ENCODE results near the gene ATP6V1C2.

ATP6V1C2 gene

GRCh38 chr2:10733980-10734379 is 12.6 kb downstream of the ATP6V1C2 start:
- no peak for DNase-seq

DNA sequence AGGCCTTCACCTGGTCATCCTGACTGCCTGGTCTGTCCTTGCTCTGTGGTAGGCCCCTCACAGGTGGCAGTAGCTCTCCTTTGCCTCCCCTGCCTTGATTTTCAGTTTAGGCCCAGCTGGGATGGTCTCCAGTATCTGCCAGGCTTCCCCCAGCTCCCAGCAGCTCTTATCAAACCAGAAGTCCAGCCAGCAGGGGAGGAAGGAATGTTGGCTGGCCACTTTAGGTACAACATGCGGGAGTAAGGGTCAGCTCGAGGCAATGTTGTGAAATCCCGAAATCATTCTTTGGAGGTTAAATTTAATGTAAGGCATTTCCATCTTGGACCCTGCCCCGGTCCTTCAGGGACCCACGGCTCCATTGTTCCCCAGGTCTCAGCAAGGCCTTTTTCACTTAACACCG is 16.8 kb downstream of the ATP6V1C2 start:
- DNase-seq, result no peak

DNA sequence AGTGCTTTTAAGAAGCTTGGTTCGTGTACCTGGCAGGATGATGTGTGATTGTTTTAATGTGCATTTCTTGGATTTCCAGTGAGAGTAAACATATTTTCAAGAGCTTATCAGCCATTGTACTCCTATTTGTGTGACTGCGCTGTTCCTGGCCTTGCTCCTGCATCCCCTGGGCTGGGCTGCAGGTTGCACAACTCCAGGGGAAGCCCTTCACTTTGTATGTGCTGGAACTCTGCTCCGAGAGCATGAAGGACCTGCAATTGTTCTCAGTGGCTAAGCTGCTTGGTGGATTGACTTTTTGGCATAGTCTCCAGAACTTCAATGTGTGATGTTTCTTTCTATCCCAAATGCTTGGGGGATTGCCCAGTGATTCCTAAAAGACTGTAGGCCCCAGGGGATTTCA is 18.8 kb downstream of the ATP6V1C2 start:
- no peak for DNase-seq

- no peak for DNase-seq
Observed at GRCh38 chr2:10741139-10741538, 19.7 kb downstream of the ATP6V1C2 start.

DNA sequence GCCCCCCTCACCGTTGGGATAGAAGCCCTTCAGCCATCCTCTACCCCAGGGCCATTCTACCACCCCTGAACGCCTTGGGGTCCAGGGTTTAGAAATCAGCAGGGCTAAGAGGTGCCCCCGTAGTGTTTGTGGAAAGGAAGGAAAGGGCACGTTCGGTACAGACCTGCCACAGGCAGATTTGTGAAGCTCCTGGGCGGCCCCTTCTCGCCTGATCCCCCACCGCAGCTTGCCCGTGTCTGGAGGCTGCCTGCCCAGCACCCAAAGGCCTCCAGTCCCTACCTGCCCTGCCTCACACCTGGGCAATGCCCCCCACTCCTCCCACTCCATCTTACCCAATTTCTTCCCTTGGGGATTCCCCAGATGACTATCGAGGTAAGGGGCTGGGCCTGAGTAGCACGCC is 21.2 kb downstream of the ATP6V1C2 start:
- DNase-seq, result no peak

DNA sequence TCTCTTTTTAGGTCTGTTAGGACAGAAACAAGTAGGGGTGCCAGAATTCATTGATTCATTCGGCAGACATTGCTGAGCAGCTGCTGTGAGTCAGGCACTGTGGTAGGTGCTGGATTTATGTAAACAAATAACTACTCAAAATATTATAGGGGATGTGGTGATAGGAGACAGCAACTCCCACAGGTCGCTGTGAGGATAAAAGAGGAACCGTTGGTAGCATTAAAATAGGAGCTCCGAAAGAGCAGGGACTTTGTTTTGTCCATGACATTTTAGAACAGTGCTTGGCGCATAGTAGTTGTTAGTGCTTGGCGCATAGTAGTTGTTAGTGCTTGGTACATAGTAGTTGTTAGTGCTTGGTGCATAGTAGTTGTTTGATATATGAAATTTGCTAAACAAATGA is 29.2 kb downstream of the ATP6V1C2 start:
- no peak for DNase-seq

DNA sequence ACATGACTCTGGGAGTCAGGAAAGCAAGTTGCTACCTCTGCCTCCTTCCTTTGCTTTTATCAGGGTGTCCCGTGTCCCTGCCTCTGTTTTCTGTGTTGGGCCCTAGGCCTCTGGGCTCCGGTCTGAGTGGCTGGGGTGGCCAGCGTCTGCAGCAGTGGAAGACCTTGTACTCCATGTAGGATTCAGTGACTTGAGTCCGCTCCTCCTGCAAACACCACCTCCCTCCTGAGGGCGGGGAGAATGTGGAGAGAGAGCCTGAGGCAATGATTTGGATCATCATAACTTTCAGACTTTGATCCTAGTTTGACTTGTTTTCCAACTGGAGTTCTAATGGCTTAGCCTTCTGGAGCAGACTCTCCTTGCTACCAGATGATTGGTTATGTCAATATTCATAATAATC is 30.8 kb downstream of the ATP6V1C2 start:
- no peak for DNase-seq

DNA sequence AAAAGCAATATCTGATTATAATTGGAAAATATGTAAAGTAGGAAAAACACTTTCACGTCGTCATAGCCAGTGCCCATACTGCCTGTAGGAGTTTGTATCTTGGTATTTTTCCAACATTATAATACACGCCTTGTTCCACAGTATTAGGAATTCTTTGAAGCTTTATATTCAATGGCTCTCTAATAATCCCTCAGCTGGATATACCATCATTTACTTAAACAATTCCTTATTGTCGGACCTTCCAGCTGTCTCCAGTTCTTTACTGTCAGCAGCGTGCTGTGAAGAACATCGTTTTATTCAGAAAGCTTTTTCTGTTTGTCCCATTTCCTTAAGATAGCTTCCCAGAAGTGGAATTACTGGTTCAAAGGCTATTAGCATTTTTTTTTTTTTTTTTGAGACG is 31.7 kb downstream of the ATP6V1C2 start:
- DNase-seq, result no peak

DNA sequence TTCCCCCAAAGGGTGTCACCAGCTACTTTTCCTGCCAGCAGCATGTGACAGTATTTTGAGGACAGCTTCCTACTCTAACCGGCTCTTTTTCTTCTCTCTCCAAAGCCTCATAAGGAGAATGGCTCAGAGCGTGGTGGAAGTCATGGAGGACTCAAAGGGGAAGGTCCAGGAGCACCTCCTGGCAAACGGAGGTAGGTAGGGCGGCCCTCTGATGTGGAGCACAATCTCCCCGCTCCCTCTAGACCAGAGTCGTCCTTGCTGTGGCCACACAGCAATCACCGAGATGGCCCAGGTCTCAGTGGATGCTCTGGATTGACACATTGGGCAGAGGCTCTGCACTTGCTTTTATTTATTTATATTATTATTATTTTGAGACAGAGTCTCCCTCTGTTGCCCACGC is 32.4 kb downstream of the ATP6V1C2 start:
- DNase-seq, result no peak

- no peak for DNase-seq
Observed at GRCh38 chr2:10755621-10756020, 34.2 kb downstream of the ATP6V1C2 start.

GRCh38 chr2:10757814-10758286 is 36.4 kb downstream of the ATP6V1C2 start:
- DNase-seq, result no peak

DNA sequence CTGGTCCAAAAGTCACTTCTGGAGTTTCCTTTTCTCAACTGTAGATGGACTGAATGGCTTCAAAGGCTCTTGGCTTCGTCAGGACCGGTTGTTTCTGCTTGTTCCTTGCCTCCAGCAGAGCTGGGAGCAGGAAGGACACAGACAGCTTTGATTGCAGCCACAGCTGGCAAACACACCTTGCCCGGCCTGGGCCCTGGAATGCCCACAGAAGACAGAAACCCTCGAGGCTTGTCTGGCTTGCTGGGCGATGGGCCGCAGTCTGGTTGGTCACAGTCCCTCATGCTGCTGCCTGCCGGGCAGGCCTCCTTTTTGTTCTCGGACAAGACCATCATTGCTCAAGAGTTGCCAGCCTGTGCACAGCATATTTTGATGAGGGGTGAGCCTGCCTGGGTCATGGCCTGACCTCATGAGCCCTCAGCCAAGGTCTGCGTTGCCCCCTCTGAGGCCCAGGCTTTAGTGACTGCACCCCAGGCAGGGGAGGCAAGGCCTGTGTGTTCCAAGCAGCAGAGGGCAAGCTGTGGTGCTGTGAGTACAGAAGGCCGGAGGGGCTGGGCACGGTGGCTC is 37.8 kb downstream of the ATP6V1C2 start:
- DNase-seq, result no peak

- DNase-seq, result no peak
Observed at GRCh38 chr2:10760794-10761504, 39.5 kb downstream of the ATP6V1C2 start.

- DNase-seq, result no peak
Observed at GRCh38 chr2:10761591-10761990, 40.2 kb downstream of the ATP6V1C2 start.

GRCh38 chr2:10762651-10763460 is 41.4 kb downstream of the ATP6V1C2 start:
- no peak for DNase-seq

GRCh38 chr2:10763461-10763800 is 42.0 kb downstream of the ATP6V1C2 start:
- no peak for DNase-seq

DNA sequence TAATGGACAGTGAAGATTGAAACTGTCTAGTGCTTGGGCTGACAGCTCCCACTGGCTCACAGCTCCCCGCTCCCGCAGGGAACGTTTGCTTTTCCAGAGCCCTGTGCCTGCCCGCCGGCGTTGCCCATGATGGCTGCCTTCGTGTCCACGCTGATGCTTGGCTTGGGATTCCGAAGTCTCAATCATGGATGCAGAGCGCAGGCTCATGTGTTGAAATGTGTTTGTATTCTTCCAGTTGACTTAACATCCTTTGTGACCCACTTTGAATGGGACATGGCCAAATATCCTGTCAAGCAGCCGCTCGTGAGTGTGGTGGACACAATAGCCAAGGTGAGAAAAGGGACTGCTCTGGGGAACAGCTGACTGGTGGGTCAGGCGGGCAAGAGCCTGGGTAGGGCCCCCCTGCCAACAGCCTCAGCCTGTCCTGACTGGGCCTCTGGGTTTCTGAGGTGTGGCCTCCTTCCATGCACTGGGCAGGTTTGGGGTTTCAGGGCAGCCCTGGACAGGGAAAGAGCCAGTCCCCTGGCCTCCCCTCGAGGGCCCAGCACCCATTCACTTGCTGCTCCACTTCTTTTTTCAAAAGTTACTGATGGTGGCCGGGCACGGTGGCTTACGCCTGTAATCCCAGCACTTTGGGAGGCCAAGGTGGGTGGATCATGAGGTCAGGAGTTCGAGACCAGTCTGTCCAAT is 42.8 kb downstream of the ATP6V1C2 start:
- no peak for DNase-seq

- DNase-seq, result no peak
Observed at GRCh38 chr2:10764896-10765295, 43.5 kb downstream of the ATP6V1C2 start.

DNA sequence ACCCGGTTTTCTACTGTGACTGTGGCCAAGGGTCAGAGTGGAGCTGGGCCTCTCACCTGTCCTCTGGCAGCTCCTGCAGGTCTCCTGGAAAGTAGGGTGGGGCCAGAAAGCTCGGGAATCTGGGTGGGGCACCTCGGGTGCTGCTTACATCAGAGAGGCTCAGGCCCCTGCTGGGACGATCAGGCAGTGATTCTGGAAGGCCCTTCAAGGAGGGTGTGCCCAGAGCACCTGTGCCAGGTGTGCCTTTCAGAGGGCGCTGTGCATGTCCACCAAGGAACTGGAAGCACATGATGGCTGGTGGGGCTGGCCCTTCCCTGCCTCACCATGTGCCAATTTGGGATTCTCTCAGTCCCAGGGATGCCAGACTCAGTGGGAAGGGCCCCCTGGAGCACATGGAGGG is 44.0 kb downstream of the ATP6V1C2 start:
- DNase-seq, result no peak

GRCh38 chr2:10765914-10766313 is 44.5 kb downstream of the ATP6V1C2 start:
- no peak for DNase-seq

- no peak for DNase-seq
Observed at GRCh38 chr2:10768063-10768507, 46.7 kb downstream of the ATP6V1C2 start.

DNA sequence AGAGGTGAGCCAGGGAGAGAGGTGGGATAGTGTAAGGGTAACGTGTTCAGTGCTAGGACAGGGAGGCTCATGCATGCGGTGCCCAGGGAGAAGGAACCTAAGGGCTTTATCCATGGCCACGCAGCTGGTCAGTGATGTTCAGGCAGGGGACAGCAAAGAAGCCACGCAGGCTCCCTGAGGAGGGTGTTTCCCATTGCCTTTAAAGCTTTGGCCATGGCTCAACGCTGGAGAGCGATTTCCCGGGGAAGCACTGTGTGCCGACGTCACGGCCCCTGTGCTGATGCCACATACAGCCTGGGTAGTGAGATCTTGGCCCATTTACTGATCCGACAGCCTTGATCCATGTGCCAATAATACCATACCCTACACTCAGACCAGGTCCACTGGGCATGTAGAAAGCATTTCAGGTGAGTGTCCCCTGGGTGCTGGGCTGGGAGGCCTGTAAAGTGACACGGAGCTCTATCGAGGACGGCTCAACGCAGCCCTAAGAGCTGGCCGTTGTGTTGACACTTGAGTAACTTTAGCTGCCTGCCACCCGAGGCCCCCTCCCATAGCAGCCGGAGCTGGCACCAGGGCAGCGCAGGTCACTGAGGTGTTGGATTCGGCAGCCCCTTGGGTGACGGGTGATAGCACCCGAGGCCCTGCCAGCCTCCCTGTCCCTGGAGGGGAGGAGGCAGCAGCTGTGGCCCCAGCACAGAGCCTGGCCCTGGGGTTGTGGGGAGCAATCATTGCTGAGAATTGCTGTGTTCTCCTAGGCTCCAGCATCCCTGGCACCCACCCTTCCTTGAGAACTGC is 49.7 kb downstream of the ATP6V1C2 start:
- no peak for DNase-seq

- no peak for DNase-seq
Observed at GRCh38 chr2:10771786-10772185, 50.4 kb downstream of the ATP6V1C2 start.
